Small intestine (tissue), 7 donors: ENCODE data around the gene PTPRJ. TPM values are rescaled to one million over a fixed set of nuclear protein-coding genes. Genes with fewer than 3 reads are reported as not detected.
A peak's percentile ranks its signal among the peaks of the same experiment; 100 is the strongest.

ENCODE experiments used
- DNase-seq, 2 donors: peaks; one replicate each; pipeline versions ENCODE4 v3.0.0 to v3.0.0-alpha.2; 2013
- FAIRE-seq: peaks from 2 replicates; lab custom pipeline; 2012; peaks lifted over from hg19 to GRCh38; lab: Jason Lieb, UNC
- H3K27ac ChIP-seq, 3 donors: one replicate each; pipeline ENCODE4 v1.5.1; 2013; ENCODE audit warnings: low read length in 2 of 3, mild to moderate bottlenecking in 2 of 3, control low read depth in 1 of 3, inconsistent platforms in 1 of 3, low read depth in 1 of 3, moderate library complexity in 1 of 3
- H3K27me3 ChIP-seq, 3 donors: one replicate each; pipeline ENCODE4 v1.6.1; 2013; ENCODE audit warnings: low read length in 3 of 3, inconsistent platforms in 1 of 3; ENCODE audit not compliant: control insufficient read depth in 3 of 3, insufficient read depth in 3 of 3
- H3K36me3 ChIP-seq, 3 donors: one replicate each; pipeline ENCODE4 v1.6.1; 2013; ENCODE audit warnings: low read length in 3 of 3, inconsistent platforms in 1 of 3, low read depth in 1 of 3, mild to moderate bottlenecking in 1 of 3, moderate library complexity in 1 of 3; ENCODE audit not compliant: control insufficient read depth in 3 of 3, insufficient read depth in 2 of 3
- H3K4me1 ChIP-seq, 3 donors: one replicate each; pipeline ENCODE4 v1.6.1; 2013; ENCODE audit warnings: low read length in 2 of 3, inconsistent platforms in 1 of 3, low read depth in 1 of 3, mild to moderate bottlenecking in 1 of 3, moderate library complexity in 1 of 3; ENCODE audit not compliant: control insufficient read depth in 3 of 3, insufficient read depth in 2 of 3
- H3K4me3 ChIP-seq, 3 donors: one replicate each; pipeline ENCODE4 v1.5.1; 2013; ENCODE audit warnings: low read length in 3 of 3, control low read depth in 1 of 3, inconsistent platforms in 1 of 3, low read depth in 1 of 3, mild to moderate bottlenecking in 1 of 3, moderate library complexity in 1 of 3
- H3K9me3 ChIP-seq, 2 donors: one replicate each; pipeline ENCODE4 v1.6.1; 2013; ENCODE audit warnings: low read depth in 1 of 2, low read length in 1 of 2; ENCODE audit not compliant: control insufficient read depth in 2 of 2, insufficient read depth in 1 of 2
- WGBS, 3 donors: extraction: QIAGEN DNeasy Blood & Tissue Kit; methylation state at CpG; one replicate each; pipeline ENCODE4 v1.1.7; 2013; 5-methylcytosine and 5-hydroxymethylcytosine counted together
- polyA plus RNA-seq, 4 donors: library from polyadenylated mRNA; stranded (reverse) in 3 of 4; unstranded in 1 of 4; fragments of 200-250 nt in 3 of 4; fragments of 120-200 nt in 1 of 4; gene quantifications; one replicate each; pipeline versions ENCODE4 v1.2.1 to v1.2.3, GENCODE V29; 2013
- donor health status: healthy with polysubstance abuse.
- donor health status: control.
- donor health status: control.
- donor health status: Bipolar disorder and iron deficiency.
- donor health status: healthy.

The PTPRJ gene
- polyA plus RNA-seq, 4 donors: 4.9 to 31.4 (median 7.3) TPM

GRCh38 chr11:48087422-48087821 is 107.1 kb downstream of the PTPRJ start:
- H3K9me3 ChIP-seq: peaks cover 0 to 2% of the 10 kb centered on the region in 2 donors
- 87 to 92% (median 89%) methylated on average over 2 of the region's 2 CpGs for WGBS, 3 donors
- DNase-seq (no peak), FAIRE-seq (no peak)
- H3K27me3 ChIP-seq: no peaks in the 10 kb centered on the region
- H3K36me3 ChIP-seq: peaks cover 0 to 12% (median 0%) of the 10 kb centered on the region in 3 donors
- peaks cover 10 to 30% (median 11%) of the 10 kb centered on the region in 3 donors for H3K4me1 ChIP-seq
- H3K4me3 ChIP-seq: no peak overlapping the region
- H3K27ac ChIP-seq: peak overlapping the region in 1 of 3 donors; percentile 59

GRCh38 chr11:48087974-48088681 is 107.8 kb downstream of the PTPRJ start:
- FAIRE-seq (no peak), DNase-seq (peak; percentile 55 to 85)
- peaks cover 0 to 2% of the 10 kb centered on the region in 2 donors for H3K9me3 ChIP-seq
- peaks cover 10 to 37% (median 14%) of the 10 kb centered on the region in 3 donors for H3K4me1 ChIP-seq
- WGBS, 3 donors: 30 to 41% (median 36%) methylated on average over 6 of the region's 6 CpGs
- no peaks in the 10 kb centered on the region for H3K27me3 ChIP-seq
- peaks cover 0 to 12% (median 0%) of the 10 kb centered on the region in 3 donors for H3K36me3 ChIP-seq
- peak overlapping the region in 2 of 3 donors; percentile 36 to 59 for H3K27ac ChIP-seq
- no peak overlapping the region for H3K4me3 ChIP-seq

GRCh38 chr11:48088682-48089050 is 108.3 kb downstream of the PTPRJ start:
- Histone ChIP-seq H3K9me3 (peaks cover 0 to 2% of the 10 kb centered on the region in 2 donors), H3K36me3 (peaks cover 0 to 12% (median 0%) of the 10 kb centered on the region in 3 donors), H3K27me3 (no peaks in the 10 kb centered on the region), H3K4me1 (peaks cover 10 to 40% (median 14%) of the 10 kb centered on the region in 3 donors), H3K27ac (no peak overlapping the region), H3K4me3 (no peak overlapping the region)
- no peak for FAIRE-seq
- DNase-seq: no peak
- WGBS, 3 donors: 78 to 85% (median 82%) methylated on average over 6 of the region's 6 CpGs

GRCh38 chr11:48090174-48090573 is 109.8 kb downstream of the PTPRJ start:
- no peaks in the 10 kb centered on the region for H3K27me3 ChIP-seq
- no peak overlapping the region for H3K4me3 ChIP-seq
- DNase-seq: no peak
- no peak for FAIRE-seq
- peaks cover 16 to 55% (median 23%) of the 10 kb centered on the region in 3 donors for H3K4me1 ChIP-seq
- peaks cover 0 to 9% (median 0%) of the 10 kb centered on the region in 3 donors for H3K36me3 ChIP-seq
- no peak overlapping the region for H3K27ac ChIP-seq
- 87 to 92% (median 88%) methylated on average over 8 of the region's 8 CpGs for WGBS, 3 donors
- H3K9me3 ChIP-seq: no peaks in the 10 kb centered on the region

GRCh38 chr11:48091426-48092102 is 111.2 kb downstream of the PTPRJ start:
- DNase-seq (no peak), FAIRE-seq (no peak)
- H3K4me1 ChIP-seq: peaks cover 19 to 68% (median 26%) of the 10 kb centered on the region in 3 donors
- H3K27me3 ChIP-seq: no peaks in the 10 kb centered on the region
- WGBS, 3 donors: 87 to 89% (median 89%) methylated on average over 4 of the region's 4 CpGs
- no peaks in the 10 kb centered on the region for H3K9me3 ChIP-seq
- peaks cover 0 to 9% (median 0%) of the 10 kb centered on the region in 3 donors for H3K36me3 ChIP-seq
- no peak overlapping the region for H3K27ac ChIP-seq
- H3K4me3 ChIP-seq: no peak overlapping the region

GRCh38 chr11:48093323-48093722 is 113.0 kb downstream of the PTPRJ start:
- Histone ChIP-seq H3K36me3 (peaks cover 0 to 9% (median 0%) of the 10 kb centered on the region in 3 donors), H3K4me1 (peaks cover 17 to 63% (median 20%) of the 10 kb centered on the region in 3 donors), H3K9me3 (no peaks in the 10 kb centered on the region), H3K27ac (peak overlapping the region in 1 of 3 donors; percentile 81), H3K27me3 (no peaks in the 10 kb centered on the region), H3K4me3 (no peak overlapping the region)
- WGBS, 3 donors: 8 to 35% (median 10%) methylated on average over 4 of the region's 4 CpGs
- peak; percentile 67 to 77 for DNase-seq
- peak; percentile 62 for FAIRE-seq

- Histone ChIP-seq H3K27ac (peak overlapping the region; percentile 24 to 81 (median 78)), H3K36me3 (peaks cover 0 to 9% (median 0%) of the 10 kb centered on the region in 3 donors), H3K9me3 (no peaks in the 10 kb centered on the region), H3K27me3 (no peaks in the 10 kb centered on the region), H3K4me1 (peaks cover 14 to 59% (median 20%) of the 10 kb centered on the region in 3 donors), H3K4me3 (no peak overlapping the region)
- FAIRE-seq (no peak), DNase-seq (peak; percentile 86 to 93)
- WGBS, 3 donors: 5 to 25% (median 17%) methylated on average over 6 of the region's 6 CpGs
Observed at GRCh38 chr11:48093795-48094642, 113.7 kb downstream of the PTPRJ start.
